Measurements from ENCODE around the gene TEAD1.

DNA sequence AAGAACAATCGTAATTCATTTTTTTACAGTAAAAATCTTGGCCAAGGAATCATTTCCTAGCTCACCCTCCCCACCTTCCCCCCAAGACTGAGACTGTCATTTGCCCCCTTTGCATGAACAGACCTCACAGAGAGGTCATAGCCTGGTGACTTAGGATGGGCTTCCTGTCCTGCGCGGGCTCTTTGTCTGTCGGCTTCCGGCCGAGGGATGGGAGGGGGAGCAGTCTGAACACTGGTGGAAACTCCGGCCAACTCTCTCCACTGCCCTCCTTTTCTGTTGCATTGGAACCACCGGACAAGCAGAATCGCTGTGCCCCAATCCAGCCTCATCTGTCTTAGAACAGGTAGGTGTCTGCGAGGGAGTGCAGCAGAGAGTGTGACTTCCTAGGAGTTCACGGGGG, 41.7 kb downstream of the TEAD1 start:
- TF ChIP-seq POLR2A (IDR thresholded peaks at IDR 0.05) (no peak), CTCF (IDR thresholded peaks at IDR 0.05) (no peak)
